Sigmoid colon (tissue), 4 donors: Measurements from ENCODE around the gene ATP13A2.

Experiments
- EP300 ChIP-seq, 4 donors: sonication (generic); formaldehyde crosslinking; IDR thresholded peaks; one replicate each; pipeline ENCODE4 v1.6.1; 2017; ENCODE audit warnings: antibody characterized with exemption in 4 of 4
- POLR2A ChIP-seq, 2 donors: fragments of 450-650 bp; IDR thresholded peaks; one replicate each; pipeline ENCODE4 v1.6.1; 2016; ENCODE audit warnings: antibody characterized with exemption in 2 of 2, mild to moderate bottlenecking in 2 of 2, moderate library complexity in 2 of 2
- POLR2AphosphoS5 ChIP-seq, 4 donors: sonication (generic); formaldehyde crosslinking; IDR thresholded peaks; one replicate each; pipeline ENCODE4 v1.6.1; 2017; ENCODE audit warnings: antibody characterized with exemption in 4 of 4
- TF ChIP-seq, protein P1 (sequence below), 4 experiments: fragments of 450-650 bp in 3 of 4; fragments of 200-600 bp in 1 of 4; IDR thresholded peaks; one replicate each; pipeline ENCODE4 v1.5.1; 2016 to 2019; ENCODE audit warnings: antibody characterized with exemption in 4 of 4, mild to moderate bottlenecking in 3 of 4, moderate library complexity in 2 of 4

DNA sequence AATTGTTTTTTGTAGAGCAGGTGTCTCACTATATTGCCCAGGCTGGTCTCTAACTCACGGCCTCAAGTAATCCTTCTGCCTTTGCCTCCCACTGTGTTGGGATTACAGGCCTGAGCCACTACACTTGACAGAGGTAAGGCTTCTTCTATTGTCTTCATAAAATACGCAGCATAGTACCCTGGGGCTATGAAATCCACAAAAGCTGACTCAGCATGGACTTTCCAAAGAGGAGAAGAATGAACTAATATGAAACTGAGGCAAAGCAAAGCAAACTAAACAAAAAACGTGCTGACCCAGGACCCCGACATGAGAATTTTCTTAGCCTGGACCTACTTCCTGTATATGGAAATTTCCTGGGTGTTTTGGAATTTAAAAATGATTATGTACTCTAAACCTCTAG is 18.5 kb upstream of the ATP13A2 start:
- TF ChIP-seq, protein P1, sequence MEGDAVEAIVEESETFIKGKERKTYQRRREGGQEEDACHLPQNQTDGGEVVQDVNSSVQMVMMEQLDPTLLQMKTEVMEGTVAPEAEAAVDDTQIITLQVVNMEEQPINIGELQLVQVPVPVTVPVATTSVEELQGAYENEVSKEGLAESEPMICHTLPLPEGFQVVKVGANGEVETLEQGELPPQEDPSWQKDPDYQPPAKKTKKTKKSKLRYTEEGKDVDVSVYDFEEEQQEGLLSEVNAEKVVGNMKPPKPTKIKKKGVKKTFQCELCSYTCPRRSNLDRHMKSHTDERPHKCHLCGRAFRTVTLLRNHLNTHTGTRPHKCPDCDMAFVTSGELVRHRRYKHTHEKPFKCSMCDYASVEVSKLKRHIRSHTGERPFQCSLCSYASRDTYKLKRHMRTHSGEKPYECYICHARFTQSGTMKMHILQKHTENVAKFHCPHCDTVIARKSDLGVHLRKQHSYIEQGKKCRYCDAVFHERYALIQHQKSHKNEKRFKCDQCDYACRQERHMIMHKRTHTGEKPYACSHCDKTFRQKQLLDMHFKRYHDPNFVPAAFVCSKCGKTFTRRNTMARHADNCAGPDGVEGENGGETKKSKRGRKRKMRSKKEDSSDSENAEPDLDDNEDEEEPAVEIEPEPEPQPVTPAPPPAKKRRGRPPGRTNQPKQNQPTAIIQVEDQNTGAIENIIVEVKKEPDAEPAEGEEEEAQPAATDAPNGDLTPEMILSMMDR (IDR thresholded peaks at IDR 0.05): no peak
- TF ChIP-seq POLR2A (IDR thresholded peaks at IDR 0.05) (no peak), EP300 (IDR thresholded peaks at IDR 0.05) (no peak), POLR2AphosphoS5 (IDR thresholded peaks at IDR 0.05) (no peak)
